ENCODE results near the gene CFAP100. TPM values are rescaled to one million over a fixed set of nuclear protein-coding genes. Genes with fewer than 3 reads are reported as not detected.

The CFAP100 gene
- total RNA-seq, 1 experiment from 2014 or later = not detected

DNA sequence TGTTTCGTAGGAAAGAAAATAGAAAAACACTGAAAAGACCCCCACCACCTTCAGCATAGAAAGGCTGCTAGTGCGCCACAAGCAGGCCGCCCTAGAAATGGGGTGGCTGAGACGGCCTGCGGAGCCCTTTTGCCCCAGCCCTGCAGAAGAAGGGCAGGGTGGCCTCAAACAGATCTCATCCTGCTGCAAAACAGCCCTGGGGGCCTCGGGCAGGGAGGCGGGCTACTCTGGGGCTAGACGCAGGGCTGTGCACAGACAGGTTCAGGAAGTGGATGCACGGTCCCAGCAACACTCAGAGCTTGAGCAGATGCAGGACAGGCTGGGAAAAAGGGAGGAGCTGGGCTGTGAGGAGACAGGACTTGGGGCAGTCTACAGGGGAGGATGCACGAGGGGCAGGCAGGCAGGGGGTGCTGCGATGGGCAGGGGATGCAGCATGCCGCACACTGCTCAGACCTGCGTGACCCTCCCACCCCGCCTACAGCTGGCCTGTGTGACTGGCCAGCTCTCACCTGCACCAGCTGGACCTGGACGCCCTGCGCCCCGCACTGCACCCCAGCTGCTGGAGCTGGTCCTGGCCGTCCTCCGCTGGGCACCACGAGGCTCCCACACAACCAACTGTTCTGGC, 46.7 kb downstream of the CFAP100 start:
- no TSS peak for BruUV-seq (replicated peaks)
- DNase-seq = no peak
- intact Hi-C loops (cut with micrococcal nuclease; ENCODE audit: unreplicated experiment) = no loop called here
- no peaks in the 10 kb centered on the region for H3K27me3 Mint-ChIP-seq (ENCODE audit: unreplicated experiment)
- peaks cover 30% of the 10 kb centered on the region for H3K36me3 Mint-ChIP-seq (ENCODE audit: insufficient read depth, unreplicated experiment)
- no peaks in the 10 kb centered on the region for H3K9me3 Mint-ChIP-seq (ENCODE audit: low read depth, unreplicated experiment)
- H3K27ac Mint-ChIP-seq (ENCODE audit: unreplicated experiment) = no peak overlapping the region
- H3K4me1 Mint-ChIP-seq (ENCODE audit: low read depth, unreplicated experiment) = peaks cover 10% of the 10 kb centered on the region
- CTCF ChIA-PET = interaction anchor here (0.6 to 1.3 kb wide), 2 partner anchors 11 to 110 kb away, joined by 3 read pairs; no protein-coding TSS in a partner anchor
- no peak overlapping the region for H3K4me3 Mint-ChIP-seq (ENCODE audit: low read depth, unreplicated experiment)
- TF ChIP-seq, protein P1, sequence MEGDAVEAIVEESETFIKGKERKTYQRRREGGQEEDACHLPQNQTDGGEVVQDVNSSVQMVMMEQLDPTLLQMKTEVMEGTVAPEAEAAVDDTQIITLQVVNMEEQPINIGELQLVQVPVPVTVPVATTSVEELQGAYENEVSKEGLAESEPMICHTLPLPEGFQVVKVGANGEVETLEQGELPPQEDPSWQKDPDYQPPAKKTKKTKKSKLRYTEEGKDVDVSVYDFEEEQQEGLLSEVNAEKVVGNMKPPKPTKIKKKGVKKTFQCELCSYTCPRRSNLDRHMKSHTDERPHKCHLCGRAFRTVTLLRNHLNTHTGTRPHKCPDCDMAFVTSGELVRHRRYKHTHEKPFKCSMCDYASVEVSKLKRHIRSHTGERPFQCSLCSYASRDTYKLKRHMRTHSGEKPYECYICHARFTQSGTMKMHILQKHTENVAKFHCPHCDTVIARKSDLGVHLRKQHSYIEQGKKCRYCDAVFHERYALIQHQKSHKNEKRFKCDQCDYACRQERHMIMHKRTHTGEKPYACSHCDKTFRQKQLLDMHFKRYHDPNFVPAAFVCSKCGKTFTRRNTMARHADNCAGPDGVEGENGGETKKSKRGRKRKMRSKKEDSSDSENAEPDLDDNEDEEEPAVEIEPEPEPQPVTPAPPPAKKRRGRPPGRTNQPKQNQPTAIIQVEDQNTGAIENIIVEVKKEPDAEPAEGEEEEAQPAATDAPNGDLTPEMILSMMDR (IDR thresholded peaks at IDR 0.05; ENCODE audit: unreplicated experiment) = no peak

GRCh38 chr3:126442094-126442855, 47.6 kb downstream of the CFAP100 start:
- TF ChIP-seq, protein P1 (IDR thresholded peaks at IDR 0.05; ENCODE audit: unreplicated experiment) = no peak
- Mint-ChIP-seq H3K27ac (ENCODE audit: unreplicated experiment) (no peak overlapping the region), H3K36me3 (ENCODE audit: insufficient read depth, unreplicated experiment) (peaks cover 26% of the 10 kb centered on the region), H3K4me1 (ENCODE audit: low read depth, unreplicated experiment) (peaks cover 10% of the 10 kb centered on the region), H3K4me3 (ENCODE audit: low read depth, unreplicated experiment) (no peak overlapping the region), H3K27me3 (ENCODE audit: unreplicated experiment) (no peaks in the 10 kb centered on the region), H3K9me3 (ENCODE audit: low read depth, unreplicated experiment) (no peaks in the 10 kb centered on the region)
- intact Hi-C loops (cut with micrococcal nuclease; ENCODE audit: unreplicated experiment) = no loop called here
- CTCF ChIA-PET = interaction anchor here (0.6 to 1.3 kb wide), 2 partner anchors 10 to 109 kb away, joined by 3 read pairs; no protein-coding TSS in a partner anchor
- no TSS peak for BruUV-seq (replicated peaks)
- no peak for DNase-seq

DNA sequence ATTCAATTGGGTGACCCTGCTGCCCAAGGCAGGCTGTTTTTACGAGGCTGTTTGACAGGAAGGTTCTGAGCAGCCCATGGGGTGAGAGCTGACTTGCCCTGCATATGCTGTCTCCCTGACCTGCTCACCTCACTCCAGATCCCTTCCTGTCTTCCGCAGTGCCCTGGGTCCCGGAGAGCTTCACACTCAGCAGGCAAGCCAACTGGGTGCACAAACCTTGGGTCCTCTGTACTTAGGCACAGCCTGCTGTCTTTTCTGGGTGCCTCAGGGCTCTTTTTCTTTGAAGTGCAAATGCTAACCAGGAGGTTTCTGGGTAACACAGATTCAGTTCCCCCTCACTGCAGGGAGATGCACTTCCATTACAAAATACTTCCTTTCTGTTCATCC, 48.1 kb downstream of the CFAP100 start:
- H3K4me1 Mint-ChIP-seq (ENCODE audit: low read depth, unreplicated experiment) = peaks cover 10% of the 10 kb centered on the region
- no peaks in the 10 kb centered on the region for H3K27me3 Mint-ChIP-seq (ENCODE audit: unreplicated experiment)
- peaks cover 31% of the 10 kb centered on the region for H3K36me3 Mint-ChIP-seq (ENCODE audit: insufficient read depth, unreplicated experiment)
- H3K4me3 Mint-ChIP-seq (ENCODE audit: low read depth, unreplicated experiment) = no peak overlapping the region
- intact Hi-C loops (cut with micrococcal nuclease; ENCODE audit: unreplicated experiment) = no loop called here
- TF ChIP-seq, protein P1 (IDR thresholded peaks at IDR 0.05; ENCODE audit: unreplicated experiment) = no peak
- no peak for DNase-seq
- no TSS peak for BruUV-seq (replicated peaks)
- no peaks in the 10 kb centered on the region for H3K9me3 Mint-ChIP-seq (ENCODE audit: low read depth, unreplicated experiment)
- no peak overlapping the region for H3K27ac Mint-ChIP-seq (ENCODE audit: unreplicated experiment)
- CTCF ChIA-PET = no interaction called here

DNA sequence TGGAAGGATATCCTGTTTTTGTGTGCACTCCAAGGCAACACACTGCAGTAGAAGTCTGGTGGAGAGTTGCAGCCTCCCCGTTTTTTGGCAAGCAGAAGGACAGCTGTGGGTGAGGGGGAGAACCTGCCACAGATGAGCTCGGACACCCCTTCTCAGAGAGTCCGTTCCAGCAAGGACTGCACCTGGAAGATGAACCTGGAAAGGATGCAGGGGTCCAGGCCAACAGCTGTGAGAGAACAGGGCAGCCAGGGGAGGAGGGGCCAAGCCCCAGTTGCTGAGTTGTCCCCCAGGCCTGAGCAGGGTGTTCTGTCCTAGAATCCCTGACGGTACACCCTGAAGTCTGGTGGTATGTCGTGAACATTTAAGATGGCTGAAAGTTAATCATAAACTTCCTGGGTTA, 50.8 kb downstream of the CFAP100 start:
- DNase-seq = no peak
- TF ChIP-seq, protein P1 (IDR thresholded peaks at IDR 0.05; ENCODE audit: unreplicated experiment) = no peak
- Mint-ChIP-seq H3K27ac (ENCODE audit: unreplicated experiment) (no peak overlapping the region), H3K4me1 (ENCODE audit: low read depth, unreplicated experiment) (peaks cover 10% of the 10 kb centered on the region), H3K9me3 (ENCODE audit: low read depth, unreplicated experiment) (no peaks in the 10 kb centered on the region), H3K4me3 (ENCODE audit: low read depth, unreplicated experiment) (no peak overlapping the region), H3K36me3 (ENCODE audit: insufficient read depth, unreplicated experiment) (peaks cover 33% of the 10 kb centered on the region), H3K27me3 (ENCODE audit: unreplicated experiment) (no peaks in the 10 kb centered on the region)
- intact Hi-C loops (cut with micrococcal nuclease; ENCODE audit: unreplicated experiment) = no loop called here
- CTCF ChIA-PET = no interaction called here
- BruUV-seq (replicated peaks) = no TSS peak

All from Calu3 (cell line).